ENCODE data around the gene INO80C.

Gene INO80C

GRCh38 chr18:35418610-35419009 lies 79.2 kb downstream of the INO80C start:
- no peak for DNase-seq

Data from stimulated activated CD4-positive, alpha-beta T cell treated with anti-CD3 and anti-CD28 coated beads, Interleukin-2, amount 100 ng/mL, for 48 hours (primary cell).